Upper lobe of left lung (tissue), 6 donors: ENCODE results near the gene KIAA1958. TPM values are rescaled to one million over a fixed set of nuclear protein-coding genes. Genes with fewer than 3 reads are reported as not detected.

Source experiments
- ATAC-seq, 2 donors: fragments of 200-7000 bp; cut with Tn5 transposase; one replicate each; pipeline ENCODE4 v1.9.1; 2022; ENCODE audit warnings: mild to moderate bottlenecking in 2 of 2, moderate library complexity in 2 of 2; ENCODE audit not compliant: low FRiP score in 2 of 2
- DNase-seq, 2 donors: peaks; one replicate each; pipeline ENCODE4 v3.0.0-alpha.2; 2019 to 2020
- H3K27ac ChIP-seq, 4 donors: fragments of 200-600 bp; sonication (generic); one replicate each; pipeline ENCODE4 v1.5.1; 2016 to 2019
- H3K27me3 ChIP-seq, 4 donors: fragments of 200-600 bp; sonication (generic); one replicate each; pipeline ENCODE4 v1.5.1; 2017 to 2019
- H3K36me3 ChIP-seq, 4 donors: fragments of 200-600 bp; sonication (generic); one replicate each; pipeline ENCODE4 v1.5.1; 2016 to 2019
- H3K4me1 ChIP-seq, 4 donors: fragments of 200-600 bp; sonication (generic); one replicate each; pipeline ENCODE4 v1.5.1; 2018 to 2019
- H3K4me3 ChIP-seq, 4 donors: fragments of 200-600 bp; sonication (generic); one replicate each; pipeline ENCODE4 v1.5.1; 2017 to 2019; ENCODE audit warnings: mild to moderate bottlenecking in 2 of 4, moderate library complexity in 1 of 4
- H3K9me3 ChIP-seq, 4 donors: fragments of 200-600 bp; sonication (generic); one replicate each; pipeline ENCODE4 v1.5.1; 2018 to 2019
- CTCF ChIP-seq, 6 experiments: fragments of 450-650 bp in 4 of 6; fragments of 200-600 bp in 2 of 6; sonication (generic) in 2 of 6; IDR thresholded peaks; one replicate each; pipeline ENCODE4 v1.5.1; 2016 to 2019; ENCODE audit warnings: antibody characterized with exemption in 6 of 6
- EP300 ChIP-seq, 4 donors: sonication (generic); formaldehyde crosslinking; IDR thresholded peaks; one replicate each; pipeline ENCODE4 v1.5.1; 2017; ENCODE audit warnings: antibody characterized with exemption in 4 of 4, control low read depth in 2 of 4
- POLR2A ChIP-seq, 4 donors: fragments of 450-650 bp; IDR thresholded peaks; one replicate each; pipeline ENCODE4 v1.5.1; 2016 to 2017; ENCODE audit warnings: antibody characterized with exemption in 4 of 4, mild to moderate bottlenecking in 2 of 4
- POLR2AphosphoS5 ChIP-seq, 2 donors: sonication (generic); formaldehyde crosslinking; IDR thresholded peaks; one replicate each; pipeline ENCODE4 v1.5.1; 2017; ENCODE audit warnings: antibody characterized with exemption in 2 of 2
- WGBS, 2 donors: methylation state at CpG; one replicate each; pipeline ENCODE4 v1.1.5; 2017 to 2018; 5-methylcytosine and 5-hydroxymethylcytosine counted together
- total RNA-seq, 6 donors: library from RNA; depleted of rRNA in 4 of 6; stranded (reverse); fragments of >200 nt in 4 of 6; gene quantifications; one replicate each; pipeline versions ENCODE4 v1.1.0 to v1.2.1, GENCODE V29; 2016 to 2021
- donor health status: DM: no; HTN: no; CAD: no; lungs with moderate emphysema.
- donor health status: DM: no; HTN: yes; CAD: no; lungs with severe emphysema.

The KIAA1958 gene
- total RNA-seq, 6 donors from 2014 or later = 9.2 to 21.1 (median 14.2) TPM

GRCh38 chr9:112599732-112600131, 113.1 kb downstream of the KIAA1958 start:
- H3K9me3 ChIP-seq = no peaks in the 10 kb centered on the region
- no peak overlapping the region for H3K4me3 ChIP-seq
- no peaks in the 10 kb centered on the region for H3K27me3 ChIP-seq
- WGBS, 2 donors = 89 to 92% methylated on average over 3 of the region's 3 CpGs
- H3K36me3 ChIP-seq = no peaks in the 10 kb centered on the region
- H3K27ac ChIP-seq = no peak overlapping the region
- DNase-seq = no peak
- no peak for ATAC-seq
- no peak for TF ChIP-seq POLR2A (IDR thresholded peaks at IDR 0.05)
- TF ChIP-seq POLR2AphosphoS5 (IDR thresholded peaks at IDR 0.05) = no peak
- no peak for TF ChIP-seq EP300 (IDR thresholded peaks at IDR 0.05)
- no peak for TF ChIP-seq CTCF (IDR thresholded peaks at IDR 0.05)
- no peaks in the 10 kb centered on the region for H3K4me1 ChIP-seq

- H3K9me3 ChIP-seq = no peaks in the 10 kb centered on the region
- no peak for TF ChIP-seq POLR2A (IDR thresholded peaks at IDR 0.05)
- no peak for TF ChIP-seq POLR2AphosphoS5 (IDR thresholded peaks at IDR 0.05)
- no peak for TF ChIP-seq CTCF (IDR thresholded peaks at IDR 0.05)
- TF ChIP-seq EP300 (IDR thresholded peaks at IDR 0.05) = no peak
- no peaks in the 10 kb centered on the region for H3K4me1 ChIP-seq
- H3K27me3 ChIP-seq = no peaks in the 10 kb centered on the region
- WGBS, 2 donors = 72 to 85% methylated on average over 2 of the region's 2 CpGs
- no peak for ATAC-seq
- DNase-seq = no peak
- no peaks in the 10 kb centered on the region for H3K36me3 ChIP-seq
- H3K4me3 ChIP-seq = no peak overlapping the region
- H3K27ac ChIP-seq = no peak overlapping the region
These were observed 115.0 kb downstream of the KIAA1958 start for GRCh38 chr9:112601636-112602035.

GRCh38 chr9:112604790-112605189, 118.2 kb downstream of the KIAA1958 start:
- TF ChIP-seq CTCF (IDR thresholded peaks at IDR 0.05) (no peak), POLR2A (IDR thresholded peaks at IDR 0.05) (no peak), EP300 (IDR thresholded peaks at IDR 0.05) (no peak), POLR2AphosphoS5 (IDR thresholded peaks at IDR 0.05) (no peak)
- Histone ChIP-seq H3K27ac (no peak overlapping the region), H3K9me3 (no peaks in the 10 kb centered on the region), H3K4me3 (no peak overlapping the region), H3K4me1 (no peaks in the 10 kb centered on the region), H3K27me3 (no peaks in the 10 kb centered on the region), H3K36me3 (no peaks in the 10 kb centered on the region)
- no peak for DNase-seq
- 96 to 98% methylated on average over 2 of the region's 2 CpGs for WGBS, 2 donors
- no peak for ATAC-seq

- WGBS, 2 donors = 86 to 90% methylated on average over 1 of the region's 1 CpG
- no peak for DNase-seq
- Histone ChIP-seq H3K4me1 (no peaks in the 10 kb centered on the region), H3K4me3 (no peak overlapping the region), H3K9me3 (no peaks in the 10 kb centered on the region), H3K36me3 (no peaks in the 10 kb centered on the region), H3K27ac (no peak overlapping the region), H3K27me3 (no peaks in the 10 kb centered on the region)
- TF ChIP-seq POLR2AphosphoS5 (IDR thresholded peaks at IDR 0.05) = no peak
- no peak for ATAC-seq
These were observed 118.9 kb downstream of the KIAA1958 start for GRCh38 chr9:112605518-112605917.

- ATAC-seq (no peak), DNase-seq (no peak)
- no peak overlapping the region for H3K27ac ChIP-seq
- TF ChIP-seq POLR2AphosphoS5 (IDR thresholded peaks at IDR 0.05) (no peak), CTCF (IDR thresholded peaks at IDR 0.05) (no peak), POLR2A (IDR thresholded peaks at IDR 0.05) (no peak), EP300 (IDR thresholded peaks at IDR 0.05) (no peak)
- WGBS, 2 donors = 92 to 94% methylated on average over 2 of the region's 2 CpGs
- H3K4me3 ChIP-seq = no peak overlapping the region
- no peaks in the 10 kb centered on the region for H3K9me3 ChIP-seq
- H3K27me3 ChIP-seq = no peaks in the 10 kb centered on the region
- H3K36me3 ChIP-seq = no peaks in the 10 kb centered on the region
- no peaks in the 10 kb centered on the region for H3K4me1 ChIP-seq
These were observed 119.5 kb downstream of the KIAA1958 start for GRCh38 chr9:112605963-112606699.
